T-helper 22 cell (primary cell): ENCODE data around the gene PTPRT.

ENCODE experiments used
- DNase-seq: peaks from one replicate; pipeline ENCODE4 v3.0.0-alpha.2; 2020; ENCODE audit warnings: low read depth

Gene PTPRT

GRCh38 chr20:42549496-42549895 is 640.2 kb downstream of the PTPRT start:
- no peak for DNase-seq

GRCh38 chr20:42544926-42545325 is 644.8 kb downstream of the PTPRT start:
- DNase-seq = no peak

- DNase-seq = no peak
Measured at GRCh38 chr20:42532831-42533230, 656.9 kb downstream of the PTPRT start.

GRCh38 chr20:42531508-42531961 is 658.2 kb downstream of the PTPRT start:
- DNase-seq = no peak

- no peak for DNase-seq
Measured at GRCh38 chr20:42530855-42531448, 658.8 kb downstream of the PTPRT start.

GRCh38 chr20:42530191-42530590 is 659.5 kb downstream of the PTPRT start:
- no peak for DNase-seq

- DNase-seq = no peak
Measured at GRCh38 chr20:42524058-42524457, 665.6 kb downstream of the PTPRT start.

GRCh38 chr20:42516692-42517091 is 673.0 kb downstream of the PTPRT start:
- DNase-seq = no peak

- no peak for DNase-seq
Measured at GRCh38 chr20:42510686-42511085, 679.0 kb downstream of the PTPRT start.

- DNase-seq = no peak
Measured at GRCh38 chr20:42507874-42508273, 681.8 kb downstream of the PTPRT start.

GRCh38 chr20:42506397-42506796 is 683.3 kb downstream of the PTPRT start:
- no peak for DNase-seq

GRCh38 chr20:42502591-42502990 is 687.1 kb downstream of the PTPRT start:
- DNase-seq = no peak

- DNase-seq = no peak
Measured at GRCh38 chr20:42496595-42496994, 693.1 kb downstream of the PTPRT start.

GRCh38 chr20:42494290-42494689 is 695.4 kb downstream of the PTPRT start:
- no peak for DNase-seq

GRCh38 chr20:42493001-42493400 is 696.7 kb downstream of the PTPRT start:
- DNase-seq = no peak

- no peak for DNase-seq
Measured at GRCh38 chr20:42492290-42492689, 697.4 kb downstream of the PTPRT start.

- no peak for DNase-seq
Measured at GRCh38 chr20:42485556-42485955, 704.1 kb downstream of the PTPRT start.

- no peak for DNase-seq
Measured at GRCh38 chr20:42484790-42485375, 704.8 kb downstream of the PTPRT start.

- no peak for DNase-seq
Measured at GRCh38 chr20:42484335-42484734, 705.4 kb downstream of the PTPRT start.

- DNase-seq = no peak
Measured at GRCh38 chr20:42483730-42484303, 705.9 kb downstream of the PTPRT start.

- no peak for DNase-seq
Measured at GRCh38 chr20:42482808-42483207, 706.9 kb downstream of the PTPRT start.

- no peak for DNase-seq
Measured at GRCh38 chr20:42475773-42476172, 713.9 kb downstream of the PTPRT start.

GRCh38 chr20:42474646-42475045 is 715.1 kb downstream of the PTPRT start:
- no peak for DNase-seq

- DNase-seq = no peak
Measured at GRCh38 chr20:42472198-42472597, 717.5 kb downstream of the PTPRT start.
